Natural killer cell (primary cell): ENCODE data around the gene FAM162A. TPM values are rescaled to one million over a fixed set of nuclear protein-coding genes. Genes with fewer than 3 reads are reported as not detected.
"Not testable (repeated sequence)": the region's sequence is repeated elsewhere in the genome, so short reads cannot be mapped to it uniquely, and the experiment has no call there.

ENCODE experiments used
- ATAC-seq, 3 donors: fragments of 150-1000 bp in 2 of 3; fragments of 200-7000 bp in 1 of 3; cut with Tn5 transposase; 1 replicate in 1 of 3; 2 replicates in 2 of 3; pipeline ENCODE4 v1.10.0; 2021; ENCODE audit warnings: mild to moderate bottlenecking in 2 of 3, moderate library complexity in 2 of 3
- DNase-seq, 2 donors: peaks; one replicate each; pipeline versions ENCODE4 v3.0.0 to v3.0.0-alpha.2; 2013 to 2021; ENCODE audit warnings: mixed read lengths in 1 of 2
- H3K27ac ChIP-seq: one replicate; pipeline ENCODE4 v1.5.1; 2013; ENCODE audit warnings: mild to moderate bottlenecking, low read length
- H3K27me3 ChIP-seq: one replicate; pipeline ENCODE4 v1.6.1; 2013; ENCODE audit warnings: low read length; ENCODE audit not compliant: control insufficient read depth, insufficient read depth
- H3K36me3 ChIP-seq: one replicate; pipeline ENCODE4 v1.6.1; 2013; ENCODE audit warnings: low read length; ENCODE audit not compliant: control insufficient read depth, insufficient read depth
- H3K4me1 ChIP-seq: one replicate; pipeline ENCODE4 v1.6.1; 2013; ENCODE audit warnings: low read length; ENCODE audit not compliant: control insufficient read depth, insufficient read depth
- H3K4me3 ChIP-seq: one replicate; pipeline ENCODE4 v1.5.1; 2013; ENCODE audit warnings: low read length
- H3K9me3 ChIP-seq: one replicate; pipeline ENCODE4 v1.6.1; 2013; ENCODE audit warnings: low read length; ENCODE audit not compliant: control insufficient read depth, insufficient read depth
- H3K27ac Mint-ChIP-seq, 2 donors: one replicate each; pipeline ENCODE4 v1.8.0; 2022; ENCODE audit warnings: mild to moderate bottlenecking in 2 of 2, mixed read lengths in 2 of 2, moderate library complexity in 1 of 2
- H3K27me3 Mint-ChIP-seq, 2 donors: one replicate each; pipeline ENCODE4 v1.8.0; 2022; ENCODE audit warnings: low read depth in 2 of 2, mixed read lengths in 2 of 2
- H3K36me3 Mint-ChIP-seq: one replicate; pipeline ENCODE4 v1.8.0; 2022; ENCODE audit warnings: mixed read lengths
- H3K4me1 Mint-ChIP-seq, 2 donors: one replicate each; pipeline ENCODE4 v1.8.0; 2022; ENCODE audit warnings: mixed read lengths in 2 of 2
- H3K4me3 Mint-ChIP-seq: one replicate; pipeline ENCODE4 v1.8.0; 2022; ENCODE audit warnings: mild to moderate bottlenecking, moderate library complexity, mixed read lengths
- H3K9me3 Mint-ChIP-seq, 2 donors: one replicate each; pipeline ENCODE4 v1.8.0; 2022; ENCODE audit warnings: mixed read lengths in 2 of 2
- WGBS: methylation state at CpG from one replicate; pipeline ENCODE4 v1.1.7; 2013; ENCODE audit warnings: missing lambda C conversion rate; ENCODE audit not compliant: insufficient coverage; 5-methylcytosine and 5-hydroxymethylcytosine counted together
- intact Hi-C: fragments of 100-400 bp; cut with micrococcal nuclease; formaldehyde crosslinking; loops from one replicate; pipeline ENCODE4 v1.14.2; 2022
- total RNA-seq, 4 donors: library from RNA; stranded (reverse); fragments of 120-200 nt in 1 of 4; gene quantifications; one replicate each; pipeline versions ENCODE4 v1.2.3 to v1.2.4, GENCODE V29; 2013 to 2022
- TF ChIP-seq, protein P1 (sequence below): fragments of 200-600 bp; IDR thresholded peaks from one replicate; pipeline ENCODE4 v1.8.0; 2022; ENCODE audit warnings: antibody characterized with exemption

FAM162A gene
- total RNA-seq, 3 donors from 2014 or later (not counting 1 experiment from before 2014, with no cell fraction given): 12.2 to 18.4 (median 16.3) TPM

GRCh38 chr3:122365073-122365472 lies 18.9 kb upstream of the FAM162A start:
- no peaks in the 10 kb centered on the region for H3K9me3 Mint-ChIP-seq
- no peaks in the 10 kb centered on the region for H3K9me3 ChIP-seq
- H3K27me3 ChIP-seq: no peaks in the 10 kb centered on the region
- TF ChIP-seq, protein P1, sequence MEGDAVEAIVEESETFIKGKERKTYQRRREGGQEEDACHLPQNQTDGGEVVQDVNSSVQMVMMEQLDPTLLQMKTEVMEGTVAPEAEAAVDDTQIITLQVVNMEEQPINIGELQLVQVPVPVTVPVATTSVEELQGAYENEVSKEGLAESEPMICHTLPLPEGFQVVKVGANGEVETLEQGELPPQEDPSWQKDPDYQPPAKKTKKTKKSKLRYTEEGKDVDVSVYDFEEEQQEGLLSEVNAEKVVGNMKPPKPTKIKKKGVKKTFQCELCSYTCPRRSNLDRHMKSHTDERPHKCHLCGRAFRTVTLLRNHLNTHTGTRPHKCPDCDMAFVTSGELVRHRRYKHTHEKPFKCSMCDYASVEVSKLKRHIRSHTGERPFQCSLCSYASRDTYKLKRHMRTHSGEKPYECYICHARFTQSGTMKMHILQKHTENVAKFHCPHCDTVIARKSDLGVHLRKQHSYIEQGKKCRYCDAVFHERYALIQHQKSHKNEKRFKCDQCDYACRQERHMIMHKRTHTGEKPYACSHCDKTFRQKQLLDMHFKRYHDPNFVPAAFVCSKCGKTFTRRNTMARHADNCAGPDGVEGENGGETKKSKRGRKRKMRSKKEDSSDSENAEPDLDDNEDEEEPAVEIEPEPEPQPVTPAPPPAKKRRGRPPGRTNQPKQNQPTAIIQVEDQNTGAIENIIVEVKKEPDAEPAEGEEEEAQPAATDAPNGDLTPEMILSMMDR: no peak
- no peak overlapping the region for H3K4me3 Mint-ChIP-seq
- H3K27ac ChIP-seq: no peak overlapping the region
- no peak for ATAC-seq
- H3K36me3 ChIP-seq: peaks cover 51% of the 10 kb centered on the region
- no peaks in the 10 kb centered on the region for H3K4me1 ChIP-seq
- no peaks in the 10 kb centered on the region for H3K4me1 Mint-ChIP-seq
- DNase-seq: no peak
- H3K27ac Mint-ChIP-seq: no peak overlapping the region
- 100% methylated on average over 1 of the region's 1 CpG for WGBS
- no peak overlapping the region for H3K4me3 ChIP-seq
- H3K36me3 Mint-ChIP-seq: peaks cover 11% of the 10 kb centered on the region
- H3K27me3 Mint-ChIP-seq: no peaks in the 10 kb centered on the region
- intact Hi-C loops: no loop called here

DNA sequence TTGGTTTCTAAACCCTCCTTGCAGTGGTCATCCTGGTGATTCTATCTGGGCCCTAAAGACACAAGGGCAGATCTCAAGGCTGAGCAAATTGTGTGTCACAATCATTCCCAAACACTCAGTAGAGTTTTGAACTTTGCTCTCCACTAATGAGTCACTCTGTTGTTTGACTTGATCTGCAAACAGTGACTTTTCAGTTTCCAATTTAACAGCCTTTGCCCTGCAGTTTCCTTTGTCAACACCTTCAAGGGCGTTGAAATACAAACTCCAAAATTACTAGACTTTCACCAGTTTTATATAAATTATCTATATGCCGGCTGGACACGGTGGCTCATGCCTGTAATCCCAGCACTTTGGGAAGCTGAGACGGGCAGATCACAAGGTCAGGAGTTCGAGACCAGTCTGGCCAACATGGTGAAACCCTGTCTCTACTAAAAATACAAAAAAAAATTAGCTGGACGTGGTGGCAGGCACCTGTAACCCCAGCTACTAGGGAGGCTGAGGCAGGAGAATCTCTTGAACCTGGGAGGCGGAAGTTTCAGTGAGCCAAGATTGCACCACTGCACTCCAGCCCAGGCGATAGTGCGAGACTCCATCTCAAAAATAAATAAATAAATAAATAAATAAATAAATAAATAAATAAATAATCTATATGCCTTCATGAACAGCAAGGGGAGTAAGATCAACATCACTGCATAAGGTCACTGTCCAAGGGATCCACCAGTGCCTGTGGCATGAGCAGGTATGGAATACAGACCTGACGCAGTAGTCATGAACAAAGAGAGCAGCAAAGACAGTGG lies 18.2 kb upstream of the FAM162A start:
- H3K36me3 Mint-ChIP-seq: peaks cover 11% of the 10 kb centered on the region
- H3K4me1 ChIP-seq, ATAC-seq, H3K4me3 ChIP-seq, H3K27ac Mint-ChIP-seq, H3K4me3 Mint-ChIP-seq, intact Hi-C loops, H3K27me3 ChIP-seq, DNase-seq, H3K27ac ChIP-seq, H3K27me3 Mint-ChIP-seq, H3K4me1 Mint-ChIP-seq, H3K9me3 ChIP-seq, H3K9me3 Mint-ChIP-seq: not testable (repeated sequence)
- WGBS: 82% methylated on average over 8 of the region's 10 CpGs
- peaks cover 54% of the 10 kb centered on the region for H3K36me3 ChIP-seq

- Histone ChIP-seq H3K4me3 (no peak overlapping the region), H3K36me3 (peaks cover 56% of the 10 kb centered on the region), H3K4me1 (no peaks in the 10 kb centered on the region), H3K9me3 (no peaks in the 10 kb centered on the region), H3K27me3 (no peaks in the 10 kb centered on the region), H3K27ac (no peak overlapping the region)
- H3K4me3 Mint-ChIP-seq: no peak overlapping the region
- peaks cover 4% of the 10 kb centered on the region in 2 donors for H3K4me1 Mint-ChIP-seq
- H3K27ac Mint-ChIP-seq: no peak overlapping the region
- no peaks in the 10 kb centered on the region for H3K27me3 Mint-ChIP-seq
- WGBS: 98% methylated on average over 4 of the region's 5 CpGs
- no peak for ATAC-seq
- DNase-seq: no peak
- intact Hi-C loops: no loop called here
- peaks cover 17% of the 10 kb centered on the region for H3K36me3 Mint-ChIP-seq
- TF ChIP-seq, protein P1: no peak
- no peaks in the 10 kb centered on the region for H3K9me3 Mint-ChIP-seq
Observed at GRCh38 chr3:122366379-122366749, 17.6 kb upstream of the FAM162A start.

DNA sequence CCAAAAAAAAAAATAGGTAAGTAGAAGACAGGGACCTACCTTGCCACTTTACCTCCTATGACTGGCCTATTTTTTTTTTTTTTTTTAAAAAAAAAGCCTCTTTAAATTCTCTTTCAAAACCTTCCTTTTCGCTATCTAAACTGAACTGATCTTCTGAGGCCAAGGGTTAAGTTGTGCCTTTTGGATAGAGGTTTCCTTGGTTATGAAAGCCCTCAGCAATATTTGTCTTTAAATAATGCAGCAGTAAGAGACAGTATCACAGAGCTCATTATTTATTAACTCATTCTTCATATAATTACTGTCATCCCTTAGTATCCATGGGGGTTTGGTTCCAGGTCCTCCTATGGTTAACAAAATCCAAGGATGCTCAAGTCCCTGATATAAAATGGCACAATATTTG lies 9.9 kb upstream of the FAM162A start:
- H3K9me3 ChIP-seq: no peaks in the 10 kb centered on the region
- H3K27me3 ChIP-seq: no peaks in the 10 kb centered on the region
- ATAC-seq (no peak), DNase-seq (no peak)
- H3K27me3 Mint-ChIP-seq: no peaks in the 10 kb centered on the region
- intact Hi-C loops: no loop called here
- no peak overlapping the region for H3K27ac ChIP-seq
- WGBS: no CpG with 5 or more reads among the region's 1 CpG
- H3K4me1 ChIP-seq: no peaks in the 10 kb centered on the region
- H3K9me3 Mint-ChIP-seq: no peaks in the 10 kb centered on the region
- TF ChIP-seq, protein P1: no peak
- peaks cover 18% of the 10 kb centered on the region for H3K36me3 ChIP-seq
- H3K4me3 ChIP-seq: no peak overlapping the region
- peaks cover 4 to 5% of the 10 kb centered on the region in 2 donors for H3K4me1 Mint-ChIP-seq
- no peak overlapping the region for H3K27ac Mint-ChIP-seq
- peaks cover 7% of the 10 kb centered on the region for H3K36me3 Mint-ChIP-seq
- no peak overlapping the region for H3K4me3 Mint-ChIP-seq
